M059J (cell line): Measurements from ENCODE around the gene MED9. TPM values are rescaled to one million over a fixed set of nuclear protein-coding genes. Genes with fewer than 3 reads are reported as not detected.
"Not testable (repeated sequence)": the region's sequence is repeated elsewhere in the genome, so short reads cannot be mapped to it uniquely, and the experiment has no call there.

Experiments used
- DNase-seq: peaks from one replicate; pipeline ENCODE4 v3.0.0-alpha.2; 2012; ENCODE audit warnings: low read depth
- total RNA-seq: library from RNA; depleted of rRNA; stranded (reverse); fragments of >200 nt; shearing (Covaris generic); gene quantifications from 2 replicates; pipeline ENCODE4 v1.2.3, GENCODE V29; 2014; rRNA removed

MED9 gene
- 20.8 and 23.1 TPM in 2 replicates for total RNA-seq

GRCh38 chr17:17476865-17477467 is at the start of gene MED9:
Gene MED9, plus strand, starts transcription at chr17:17477000. Its CDS starts 42 bp downstream, at chr17:17477042.
- DNase-seq: peak; percentile 86

GRCh38 chr17:17429222-17429621 is 47.6 kb upstream of the MED9 start:
- no peak for DNase-seq

GRCh38 chr17:17430924-17431323 is 45.9 kb upstream of the MED9 start:
- DNase-seq: not testable (repeated sequence)

GRCh38 chr17:17431605-17432004 is 45.2 kb upstream of the MED9 start:
- no peak for DNase-seq

GRCh38 chr17:17433000-17433703 is 43.6 kb upstream of the MED9 start:
- DNase-seq: no peak

GRCh38 chr17:17434477-17434876 is 42.3 kb upstream of the MED9 start:
- no peak for DNase-seq

GRCh38 chr17:17435323-17435722 is 41.5 kb upstream of the MED9 start:
- DNase-seq: peak; percentile 96

- DNase-seq: no peak
Observed at GRCh38 chr17:17437461-17437860, 39.3 kb upstream of the MED9 start.

GRCh38 chr17:17437893-17438292 is 38.9 kb upstream of the MED9 start:
- no peak for DNase-seq

- DNase-seq: peak; percentile 61
Observed at GRCh38 chr17:17440010-17440843, 36.6 kb upstream of the MED9 start.

GRCh38 chr17:17440938-17441675 is 35.7 kb upstream of the MED9 start:
- DNase-seq: no peak

GRCh38 chr17:17443173-17443572 is 33.6 kb upstream of the MED9 start:
- DNase-seq: no peak

GRCh38 chr17:17445296-17445924 is 31.4 kb upstream of the MED9 start:
- no peak for DNase-seq

- peak; percentile 98 for DNase-seq
Observed at GRCh38 chr17:17445925-17446665, 30.7 kb upstream of the MED9 start.

- DNase-seq: no peak
Observed at GRCh38 chr17:17446666-17447155, 30.1 kb upstream of the MED9 start.

- DNase-seq: no peak
Observed at GRCh38 chr17:17447264-17447663, 29.5 kb upstream of the MED9 start.

- no peak for DNase-seq
Observed at GRCh38 chr17:17448076-17448475, 28.7 kb upstream of the MED9 start.

GRCh38 chr17:17448723-17449122 is 28.1 kb upstream of the MED9 start:
- DNase-seq: no peak

- no peak for DNase-seq
Observed at GRCh38 chr17:17453088-17453487, 23.7 kb upstream of the MED9 start.

GRCh38 chr17:17454276-17454675 is 22.5 kb upstream of the MED9 start:
- DNase-seq: no peak
